ENCODE results near the gene CDH22.

Gene CDH22

DNA sequence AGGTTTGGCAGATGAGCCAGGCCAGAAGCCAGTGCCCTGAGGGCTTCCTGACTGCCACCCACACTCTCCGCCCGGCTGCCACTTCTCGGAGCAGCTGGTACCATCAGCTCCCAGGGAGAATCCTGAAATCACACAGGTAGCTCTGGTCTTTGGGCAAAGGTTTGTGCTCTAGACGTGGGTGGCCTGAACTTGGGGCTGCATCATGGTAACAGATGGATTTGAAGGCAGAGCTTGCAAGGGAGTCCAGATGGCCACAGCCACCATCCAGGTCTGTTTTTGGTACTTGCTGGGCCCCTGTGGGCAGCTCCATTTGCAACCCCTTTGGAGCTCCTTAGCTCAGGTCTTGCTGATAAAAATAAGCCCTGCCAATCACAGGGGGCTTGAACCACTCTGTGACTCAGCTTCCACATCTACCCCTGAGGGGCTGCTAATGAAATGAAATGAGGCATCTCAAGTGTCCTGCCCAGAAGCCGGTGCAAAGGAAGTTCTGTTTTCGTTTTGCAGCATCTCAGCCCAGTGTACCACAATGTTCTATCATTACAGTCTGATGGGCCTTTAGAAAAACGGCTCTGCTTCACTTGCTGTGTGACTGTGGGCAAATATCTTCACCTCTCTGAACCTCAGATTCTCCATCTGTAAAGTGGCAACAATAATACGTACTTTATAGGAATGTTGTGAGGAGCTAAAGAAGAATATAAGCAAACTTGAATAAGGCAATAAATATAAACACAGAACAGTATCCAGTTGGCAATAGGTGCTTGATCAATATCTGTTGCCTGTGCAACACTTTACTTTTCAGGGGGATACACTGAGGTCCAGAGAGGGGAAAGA, 25.1 kb upstream of the CDH22 start:
- Histone ChIP-seq H3K4me3 (ENCODE audit: low read depth in 1 of 2, low read length in 1 of 2) (no peak overlapping the region), H3K27ac (no peak overlapping the region), H3K4me1 (ENCODE audit: control insufficient read depth in 1 of 2, insufficient read depth in 1 of 2, low read depth in 1 of 2, low read length in 1 of 2) (no peaks in the 10 kb centered on the region), H3K9me3 (no peaks in the 10 kb centered on the region), H3K36me3 (no peaks in the 10 kb centered on the region), H3K27me3 (peaks cover 50% of the 10 kb centered on the region)
- TF ChIP-seq CTCF (IDR thresholded peaks at IDR 0.05): no peak

DNA sequence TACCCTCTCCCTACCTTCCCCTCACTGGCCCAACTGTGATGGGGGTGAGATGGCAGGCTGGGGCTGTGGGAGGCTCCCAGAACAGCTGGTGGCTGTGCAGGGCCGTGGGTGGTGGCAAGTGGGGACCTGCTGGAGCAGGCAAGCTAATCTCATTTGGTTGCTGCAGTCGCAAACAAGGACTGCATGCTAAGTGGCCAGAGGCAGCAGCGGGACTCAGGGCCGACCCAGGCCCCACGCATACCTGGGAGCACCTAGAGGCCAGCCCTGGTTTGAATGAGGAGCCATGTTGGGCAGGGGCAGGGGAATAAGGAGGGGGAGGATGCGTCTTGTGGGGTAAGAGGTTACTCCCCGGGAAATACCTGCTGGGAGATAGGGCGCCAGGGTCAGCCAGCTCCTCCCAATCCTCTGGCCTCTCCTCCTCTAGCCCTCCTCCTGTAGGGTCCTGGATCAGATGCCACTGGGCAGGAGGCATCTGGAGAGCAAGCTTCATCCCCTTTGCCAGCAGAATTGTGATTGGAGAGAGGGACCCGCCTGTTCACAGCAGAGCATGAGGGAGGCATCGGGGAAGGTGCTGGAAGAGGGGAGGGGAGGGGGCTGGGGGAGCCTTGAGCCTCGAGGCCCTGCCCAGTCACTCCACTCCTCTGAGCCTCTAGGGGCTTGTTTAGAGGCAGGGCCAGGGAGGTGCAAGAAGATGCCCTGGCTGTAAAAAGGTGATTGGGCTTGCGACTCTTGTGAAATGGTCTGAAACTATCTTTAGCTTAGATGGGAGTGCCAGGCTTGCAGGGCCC, 24.3 kb upstream of the CDH22 start:
- no peak overlapping the region for H3K27ac ChIP-seq
- H3K9me3 ChIP-seq: no peaks in the 10 kb centered on the region
- TF ChIP-seq CTCF (IDR thresholded peaks at IDR 0.05): no peak
- H3K4me3 ChIP-seq (ENCODE audit: low read depth in 1 of 2, low read length in 1 of 2): no peak overlapping the region
- H3K27me3 ChIP-seq: peaks cover 47% of the 10 kb centered on the region
- no peaks in the 10 kb centered on the region for H3K36me3 ChIP-seq
- no peaks in the 10 kb centered on the region for H3K4me1 ChIP-seq (ENCODE audit: control insufficient read depth in 1 of 2, insufficient read depth in 1 of 2, low read depth in 1 of 2, low read length in 1 of 2)

DNA sequence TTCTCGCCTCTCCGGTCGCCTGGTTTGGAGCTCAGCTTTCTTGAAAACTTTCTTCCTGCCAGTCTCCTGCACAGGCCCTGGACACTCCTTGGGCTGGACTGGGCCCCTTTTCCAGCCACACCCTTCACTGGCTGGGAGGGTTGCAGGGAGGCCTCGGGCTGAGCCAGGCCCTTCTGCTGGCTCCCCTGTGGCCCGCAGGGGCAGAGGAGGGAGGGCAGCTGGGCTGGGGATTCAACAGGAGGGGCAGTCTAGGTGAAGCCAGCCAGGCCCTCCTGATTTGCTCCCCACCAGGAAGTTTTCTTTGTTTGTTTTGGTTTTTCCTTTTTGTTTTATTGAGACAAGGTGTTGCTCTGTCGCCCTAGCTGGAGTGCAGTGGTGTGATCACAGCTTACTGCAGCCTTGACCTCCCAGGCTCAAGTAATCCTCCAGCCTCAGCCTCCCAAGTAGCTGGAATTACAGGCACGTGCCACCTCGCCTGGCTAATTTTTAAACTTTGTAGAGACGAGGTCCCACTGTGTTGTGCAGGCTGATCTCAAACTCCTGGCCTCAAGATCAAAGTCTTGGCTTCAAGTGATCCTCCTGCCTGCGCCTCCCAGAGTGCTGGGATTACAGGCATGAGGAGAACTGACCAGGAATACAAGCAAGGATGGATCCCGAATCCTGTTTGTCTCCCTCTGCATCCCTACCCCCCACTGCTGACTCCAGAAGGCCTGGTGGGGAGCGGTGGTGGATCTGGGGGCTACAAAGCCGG, 23.5 kb upstream of the CDH22 start:
- Histone ChIP-seq H3K27me3 (peaks cover 42% of the 10 kb centered on the region), H3K27ac (no peak overlapping the region), H3K9me3 (no peaks in the 10 kb centered on the region), H3K4me3 (ENCODE audit: low read depth in 1 of 2, low read length in 1 of 2) (no peak overlapping the region), H3K36me3 (no peaks in the 10 kb centered on the region), H3K4me1 (ENCODE audit: control insufficient read depth in 1 of 2, insufficient read depth in 1 of 2, low read depth in 1 of 2, low read length in 1 of 2) (no peaks in the 10 kb centered on the region)
- TF ChIP-seq CTCF (IDR thresholded peaks at IDR 0.05): no peak

DNA sequence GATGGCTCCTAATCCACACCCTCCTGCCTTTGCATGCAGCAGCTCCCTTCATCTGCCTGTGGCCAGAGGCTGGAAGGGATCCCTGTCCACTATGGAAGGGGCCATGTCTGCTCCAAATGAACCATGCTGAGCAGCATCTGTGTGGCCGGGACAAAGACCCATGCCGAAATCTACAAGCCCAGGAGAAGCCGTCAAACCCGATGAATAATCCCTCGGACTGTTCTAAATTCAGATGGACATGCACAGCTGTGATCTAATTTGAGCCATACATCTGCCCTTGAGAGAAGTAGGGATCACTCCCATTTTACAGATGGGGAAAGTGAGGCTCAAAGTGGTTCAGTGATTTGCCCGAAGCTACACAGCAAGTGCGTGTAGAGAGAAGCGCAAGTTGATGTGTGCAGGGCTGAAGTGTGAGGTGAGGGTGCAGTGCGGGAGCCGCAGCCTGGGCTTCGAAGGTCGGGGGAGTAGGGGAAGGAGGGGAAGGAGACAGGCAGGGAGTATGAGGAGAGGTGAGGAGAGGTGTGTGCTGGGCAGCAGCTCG, 22.6 kb upstream of the CDH22 start:
- TF ChIP-seq CTCF (IDR thresholded peaks at IDR 0.05): no peak
- Histone ChIP-seq H3K27ac (no peak overlapping the region), H3K27me3 (peaks cover 45% of the 10 kb centered on the region), H3K4me1 (ENCODE audit: control insufficient read depth in 1 of 2, insufficient read depth in 1 of 2, low read depth in 1 of 2, low read length in 1 of 2) (no peaks in the 10 kb centered on the region), H3K9me3 (no peaks in the 10 kb centered on the region), H3K36me3 (no peaks in the 10 kb centered on the region), H3K4me3 (ENCODE audit: low read depth in 1 of 2, low read length in 1 of 2) (no peak overlapping the region)

- Histone ChIP-seq H3K27ac (no peak overlapping the region), H3K4me3 (ENCODE audit: low read depth in 1 of 2, low read length in 1 of 2) (no peak overlapping the region), H3K4me1 (ENCODE audit: control insufficient read depth in 1 of 2, insufficient read depth in 1 of 2, low read depth in 1 of 2, low read length in 1 of 2) (no peaks in the 10 kb centered on the region), H3K36me3 (no peaks in the 10 kb centered on the region), H3K27me3 (peaks cover 44% of the 10 kb centered on the region), H3K9me3 (no peaks in the 10 kb centered on the region)
- TF ChIP-seq CTCF (IDR thresholded peaks at IDR 0.05): no peak
These were observed 21.9 kb upstream of the CDH22 start for GRCh38 chr20:46330072-46330763.

All from neutrophil (primary cell).